Cardiac muscle cell (in vitro differentiated cells and primary cell): ENCODE measurements around the gene SDC1. TPM values are rescaled to one million over a fixed set of nuclear protein-coding genes. Genes with fewer than 3 reads are reported as not detected.

ENCODE experiments used
- DNase-seq, 2 donors: peaks; one replicate each; pipeline versions ENCODE4 v3.0.0 to v3.0.0-alpha.2; 2010 to 2017; ENCODE audit warnings: low read depth in 1 of 2, low spot score in 1 of 2
- H3K27ac ChIP-seq: fragments of 200-600 bp; sonication (generic); 2 replicates; pipeline ENCODE4 v1.5.1; 2016
- H3K27me3 ChIP-seq: fragments of 200-600 bp; sonication (generic); 2 replicates; pipeline ENCODE4 v1.6.0; 2016; ENCODE audit warnings: control low read depth
- H3K36me3 ChIP-seq: fragments of 200-600 bp; sonication (generic); 2 replicates; pipeline ENCODE4 v1.5.1; 2016; ENCODE audit warnings: control low read depth
- H3K4me1 ChIP-seq: fragments of 200-600 bp; sonication (generic); 2 replicates; pipeline ENCODE4 v1.8.1; 2017; ENCODE audit warnings: low read depth, mild to moderate bottlenecking, mixed run types
- H3K4me3 ChIP-seq: fragments of 200-600 bp; sonication (generic); 2 replicates; pipeline ENCODE4 v1.5.1; 2016; ENCODE audit warnings: mild to moderate bottlenecking
- H3K9me3 ChIP-seq: fragments of 200-600 bp; sonication (generic); 2 replicates; pipeline ENCODE4 v1.5.1; 2017; ENCODE audit warnings: low read depth, mild to moderate bottlenecking, control low read depth
- polyA plus RNA-seq: library from polyadenylated mRNA; unstranded; fragments of >200 nt; fragmentation: Nextera tagmentation; extraction: Ambion mirVana; gene quantifications from 2 replicates; pipeline ENCODE4 v1.2.1, GENCODE V29; 2016
- total RNA-seq: library from RNA; depleted of rRNA; stranded (reverse); fragments of >200 nt; gene quantifications from 2 replicates; pipeline ENCODE4 v1.2.3, GENCODE V29; 2016
- TF ChIP-seq, protein P1 (sequence below): IDR thresholded peaks from 2 replicates; pipeline ENCODE4 v1.5.1; 2012; ENCODE audit warnings: low read depth, mild to moderate bottlenecking, low read length

SDC1 gene
- total and polyA plus RNA-seq, 2 experiments from 2014 or later = 13.3 to 14.0 TPM

DNA sequence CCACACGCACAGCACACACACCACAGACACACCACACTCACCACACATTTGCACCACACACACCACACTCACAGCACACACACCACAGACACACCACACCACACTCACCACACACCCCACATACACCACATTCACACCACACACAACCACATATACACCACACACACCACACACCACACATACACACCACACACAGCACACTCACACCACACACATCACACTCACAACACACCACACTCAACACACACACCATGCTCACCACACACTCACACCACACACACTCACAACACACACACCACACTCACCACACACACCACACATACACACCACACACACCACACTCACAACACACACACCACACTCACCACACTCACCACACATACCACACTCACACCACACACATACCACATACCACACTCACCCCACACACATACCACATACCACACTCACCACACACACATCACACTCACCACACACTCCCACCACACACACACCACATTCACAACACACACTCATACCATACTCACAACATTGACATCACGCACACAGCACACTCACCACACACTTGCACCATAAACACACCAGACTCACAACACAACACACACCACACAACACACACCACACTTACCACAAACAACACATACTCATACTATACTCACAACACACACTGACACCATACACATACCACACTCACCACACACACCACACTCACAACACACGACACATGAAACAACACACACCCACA is 60.0 kb downstream of the SDC1 start:
- no peaks in the 10 kb centered on the region for H3K9me3 ChIP-seq
- H3K4me3 ChIP-seq = no peak overlapping the region
- DNase-seq = peak in 1 of 2 donors; percentile 50
- no peak overlapping the region for H3K27ac ChIP-seq
- TF ChIP-seq, protein P1, sequence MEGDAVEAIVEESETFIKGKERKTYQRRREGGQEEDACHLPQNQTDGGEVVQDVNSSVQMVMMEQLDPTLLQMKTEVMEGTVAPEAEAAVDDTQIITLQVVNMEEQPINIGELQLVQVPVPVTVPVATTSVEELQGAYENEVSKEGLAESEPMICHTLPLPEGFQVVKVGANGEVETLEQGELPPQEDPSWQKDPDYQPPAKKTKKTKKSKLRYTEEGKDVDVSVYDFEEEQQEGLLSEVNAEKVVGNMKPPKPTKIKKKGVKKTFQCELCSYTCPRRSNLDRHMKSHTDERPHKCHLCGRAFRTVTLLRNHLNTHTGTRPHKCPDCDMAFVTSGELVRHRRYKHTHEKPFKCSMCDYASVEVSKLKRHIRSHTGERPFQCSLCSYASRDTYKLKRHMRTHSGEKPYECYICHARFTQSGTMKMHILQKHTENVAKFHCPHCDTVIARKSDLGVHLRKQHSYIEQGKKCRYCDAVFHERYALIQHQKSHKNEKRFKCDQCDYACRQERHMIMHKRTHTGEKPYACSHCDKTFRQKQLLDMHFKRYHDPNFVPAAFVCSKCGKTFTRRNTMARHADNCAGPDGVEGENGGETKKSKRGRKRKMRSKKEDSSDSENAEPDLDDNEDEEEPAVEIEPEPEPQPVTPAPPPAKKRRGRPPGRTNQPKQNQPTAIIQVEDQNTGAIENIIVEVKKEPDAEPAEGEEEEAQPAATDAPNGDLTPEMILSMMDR = no peak
- H3K4me1 ChIP-seq = no peaks in the 10 kb centered on the region
- no peaks in the 10 kb centered on the region for H3K27me3 ChIP-seq
- H3K36me3 ChIP-seq = no peaks in the 10 kb centered on the region

DNA sequence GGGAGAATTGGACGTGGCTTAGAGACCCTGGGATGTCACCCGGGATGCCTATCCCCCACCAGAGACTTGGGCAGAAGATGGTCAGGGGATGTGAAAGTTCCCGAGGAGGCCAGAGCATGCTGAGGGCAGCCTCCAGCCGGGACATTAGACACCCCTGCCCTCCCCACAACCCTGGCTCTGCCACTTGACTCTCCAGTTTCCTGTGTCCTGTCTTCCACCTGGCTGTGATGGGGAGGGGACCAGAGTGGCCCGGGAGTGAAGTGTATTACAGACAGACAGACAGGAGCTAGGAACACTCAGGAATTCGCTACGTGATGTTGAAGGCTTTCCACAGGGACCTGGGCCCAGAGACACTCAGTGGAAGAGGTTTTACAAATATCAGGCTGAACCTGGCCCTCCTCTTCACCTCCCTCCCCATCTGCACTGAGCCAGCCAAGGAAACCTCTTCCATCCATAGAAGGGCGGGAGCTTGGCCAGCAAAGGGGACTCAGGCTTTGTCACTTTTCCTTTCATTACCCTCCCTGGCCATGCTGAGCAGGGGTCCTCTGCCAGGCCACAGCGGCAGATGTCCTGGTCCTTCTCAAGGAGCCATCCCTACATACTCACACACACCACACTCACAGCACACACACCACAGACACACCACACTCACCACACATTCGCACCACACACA is 60.7 kb downstream of the SDC1 start:
- H3K9me3 ChIP-seq = no peaks in the 10 kb centered on the region
- H3K4me3 ChIP-seq = no peak overlapping the region
- TF ChIP-seq, protein P1 = no peak
- no peaks in the 10 kb centered on the region for H3K4me1 ChIP-seq
- no peaks in the 10 kb centered on the region for H3K36me3 ChIP-seq
- peak; percentile 36 for DNase-seq
- H3K27me3 ChIP-seq = no peaks in the 10 kb centered on the region
- no peak overlapping the region for H3K27ac ChIP-seq

GRCh38 chr2:20159411-20160070 is 65.4 kb downstream of the SDC1 start:
- no peaks in the 10 kb centered on the region for H3K9me3 ChIP-seq
- no peaks in the 10 kb centered on the region for H3K36me3 ChIP-seq
- H3K4me3 ChIP-seq = no peak overlapping the region
- no peak overlapping the region for H3K27ac ChIP-seq
- DNase-seq = no peak
- no peaks in the 10 kb centered on the region for H3K4me1 ChIP-seq
- TF ChIP-seq, protein P1 = no peak
- no peaks in the 10 kb centered on the region for H3K27me3 ChIP-seq

DNA sequence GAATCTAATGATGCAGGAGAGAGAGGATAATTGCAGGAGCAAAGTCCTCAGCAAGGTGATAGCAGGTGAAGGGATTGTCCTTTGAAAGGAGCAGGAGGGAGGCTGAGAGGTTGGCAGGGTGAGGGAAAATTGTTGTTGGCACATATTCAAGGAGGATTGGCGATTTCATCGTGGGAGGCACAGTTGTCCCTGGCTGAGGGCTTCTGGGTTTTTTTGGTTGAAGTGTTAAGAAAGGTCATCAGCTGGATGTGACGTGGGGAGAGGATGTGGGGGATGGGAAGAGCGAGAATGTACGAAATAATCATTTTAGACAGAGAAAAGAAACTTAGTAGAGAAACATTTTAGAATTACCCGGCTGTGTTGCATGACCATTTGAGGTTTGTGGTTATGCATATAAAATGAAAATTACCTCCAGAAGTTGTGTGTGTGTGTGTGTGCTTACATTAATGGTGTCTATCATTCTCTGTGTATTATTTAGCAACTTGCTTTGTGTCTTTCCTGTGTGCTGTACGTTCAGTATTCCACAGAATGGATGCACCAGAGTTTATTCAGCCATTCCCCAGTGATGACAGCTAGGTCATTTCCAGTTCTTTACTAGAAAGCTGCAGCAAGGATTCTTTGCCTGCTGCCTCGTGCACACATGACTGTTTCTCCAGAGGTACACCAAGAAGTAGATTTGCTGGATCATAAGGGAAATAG is 67.6 kb downstream of the SDC1 start:
- Histone ChIP-seq H3K36me3 (no peaks in the 10 kb centered on the region), H3K4me3 (no peak overlapping the region), H3K4me1 (no peaks in the 10 kb centered on the region), H3K27ac (no peak overlapping the region), H3K9me3 (no peaks in the 10 kb centered on the region), H3K27me3 (no peaks in the 10 kb centered on the region)
- TF ChIP-seq, protein P1 = no peak
- no peak for DNase-seq

GRCh38 chr2:20156836-20157192 is 68.1 kb downstream of the SDC1 start:
- H3K9me3 ChIP-seq = no peaks in the 10 kb centered on the region
- H3K27ac ChIP-seq = no peak overlapping the region
- no peaks in the 10 kb centered on the region for H3K36me3 ChIP-seq
- H3K4me3 ChIP-seq = no peak overlapping the region
- no peaks in the 10 kb centered on the region for H3K4me1 ChIP-seq
- no peak for DNase-seq
- no peaks in the 10 kb centered on the region for H3K27me3 ChIP-seq
- TF ChIP-seq, protein P1 = no peak
